Neural progenitor cell (in vitro differentiated cells): ENCODE results near the gene KCNMB2. TPM values are rescaled to one million over a fixed set of nuclear protein-coding genes. Genes with fewer than 3 reads are reported as not detected.

Source experiments
- DNase-seq: peaks from one replicate; pipeline ENCODE4 v3.0.0-alpha.2; 2016; ENCODE audit warnings: low spot score
- H2AFZ ChIP-seq: fragments of 200-600 bp; sonication (generic); replicated peaks from 2 replicates; pipeline ENCODE4 v1.6.1; 2016; ENCODE audit warnings: antibody characterized with exemption
- H3F3A ChIP-seq: fragments of 200-600 bp; sonication (generic); 2 replicates; pipeline ENCODE4 v1.6.1; 2016; ENCODE audit warnings: antibody characterized with exemption, low read depth
- H3K27ac ChIP-seq: fragments of 200-600 bp; sonication (generic); 2 replicates; pipeline ENCODE4 v1.5.1; 2016; ENCODE audit warnings: mild to moderate bottlenecking
- H3K27me3 ChIP-seq: fragments of 200-600 bp; sonication (generic); 2 replicates; pipeline ENCODE4 v1.6.1; 2016; ENCODE audit warnings: mild to moderate bottlenecking, moderate library complexity
- H3K36me3 ChIP-seq: fragments of 200-600 bp; sonication (generic); 2 replicates; pipeline ENCODE4 v1.5.1; 2016
- H3K4me1 ChIP-seq: fragments of 200-600 bp; sonication (generic); 2 replicates; pipeline ENCODE4 v1.6.1; 2016; ENCODE audit warnings: mixed run types
- H3K4me2 ChIP-seq: fragments of 200-600 bp; sonication (generic); 2 replicates; pipeline ENCODE4 v1.6.1; 2016
- H3K4me3 ChIP-seq: fragments of 200-600 bp; sonication (generic); 2 replicates; pipeline ENCODE4 v1.5.1; 2016
- H3K79me2 ChIP-seq: fragments of 200-600 bp; sonication (generic); 2 replicates; pipeline ENCODE4 v1.6.1; 2016; ENCODE audit warnings: low read depth
- H3K9ac ChIP-seq: fragments of 200-600 bp; sonication (generic); 2 replicates; pipeline ENCODE4 v1.6.1; 2016
- H3K9me3 ChIP-seq: fragments of 200-600 bp; sonication (generic); 2 replicates; pipeline ENCODE4 v1.5.1; 2016; ENCODE audit warnings: low read depth
- H4K20me1 ChIP-seq: fragments of 200-600 bp; sonication (generic); 2 replicates; pipeline ENCODE4 v1.6.1; 2016; ENCODE audit warnings: low read depth
- H3K27ac Mint-ChIP-seq: 3 replicates; pipeline ENCODE4 v1.8.0; 2021; ENCODE audit warnings: mixed read lengths
- H3K27me3 Mint-ChIP-seq: 2 replicates; pipeline ENCODE4 v1.8.0; 2022; ENCODE audit warnings: low read depth, mild to moderate bottlenecking, inconsistent platforms, moderate library complexity, mixed read lengths; ENCODE audit not compliant: insufficient read depth
- H3K36me3 Mint-ChIP-seq: 3 replicates; pipeline ENCODE4 v1.8.0; 2021; ENCODE audit warnings: mixed read lengths
- H3K4me1 Mint-ChIP-seq: 3 replicates; pipeline ENCODE4 v1.8.0; 2021; ENCODE audit warnings: mixed read lengths
- H3K4me3 Mint-ChIP-seq: 3 replicates; pipeline ENCODE4 v1.8.0; 2021; ENCODE audit warnings: mild to moderate bottlenecking, moderate library complexity, mixed read lengths
- H3K9me3 Mint-ChIP-seq: 3 replicates; pipeline ENCODE4 v1.8.0; 2020; ENCODE audit warnings: mixed read lengths
- EZH2 ChIP-seq: fragments of 200-600 bp; sonication (generic); IDR thresholded peaks from 2 replicates; pipeline ENCODE4 v1.6.1; 2017; ENCODE audit warnings: antibody characterized with exemption, mild to moderate bottlenecking, moderate library complexity
- EZH2phosphoT487 ChIP-seq: fragments of 200-600 bp; sonication (generic); IDR thresholded peaks from 2 replicates; pipeline ENCODE4 v1.6.1; 2017; ENCODE audit warnings: antibody characterized with exemption
- total RNA-seq: library from RNA; depleted of rRNA; stranded (reverse); fragments of >200 nt; gene quantifications from 2 replicates; pipeline ENCODE4 v1.2.3, GENCODE V29; 2015; ENCODE audit warnings: low replicate concordance
- TF ChIP-seq, protein P1 (sequence below): fragments of 200-600 bp; sonication (generic); IDR thresholded peaks from 2 replicates; pipeline ENCODE4 v1.5.1; 2017; ENCODE audit warnings: antibody characterized with exemption, mild to moderate bottlenecking

KCNMB2 gene
- total RNA-seq, 1 donor from 2014 or later, result not detected

DNA sequence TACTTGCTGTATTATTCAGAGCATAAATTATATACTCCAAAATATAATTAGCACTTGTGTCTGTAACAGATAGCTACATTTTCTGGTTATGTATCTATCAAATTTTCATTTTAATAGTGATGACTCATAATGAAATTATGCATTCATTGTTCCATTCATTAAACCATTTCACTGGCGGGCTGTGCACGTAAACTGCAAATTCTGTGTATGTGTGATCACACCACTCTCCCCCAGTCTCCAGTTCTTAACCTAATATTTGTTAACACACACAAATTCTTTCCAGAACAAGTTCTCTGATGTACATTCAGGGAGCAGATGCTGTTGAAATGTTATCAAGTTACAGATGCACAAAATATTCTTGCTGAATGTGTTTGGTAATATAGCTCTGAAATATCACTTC lies 3.8 kb upstream of the KCNMB2 start:
- H3K4me2 ChIP-seq, result no peak overlapping the region
- peaks cover 28% of the 10 kb centered on the region for H3K4me1 Mint-ChIP-seq
- no peak overlapping the region for H2AFZ ChIP-seq

DNA sequence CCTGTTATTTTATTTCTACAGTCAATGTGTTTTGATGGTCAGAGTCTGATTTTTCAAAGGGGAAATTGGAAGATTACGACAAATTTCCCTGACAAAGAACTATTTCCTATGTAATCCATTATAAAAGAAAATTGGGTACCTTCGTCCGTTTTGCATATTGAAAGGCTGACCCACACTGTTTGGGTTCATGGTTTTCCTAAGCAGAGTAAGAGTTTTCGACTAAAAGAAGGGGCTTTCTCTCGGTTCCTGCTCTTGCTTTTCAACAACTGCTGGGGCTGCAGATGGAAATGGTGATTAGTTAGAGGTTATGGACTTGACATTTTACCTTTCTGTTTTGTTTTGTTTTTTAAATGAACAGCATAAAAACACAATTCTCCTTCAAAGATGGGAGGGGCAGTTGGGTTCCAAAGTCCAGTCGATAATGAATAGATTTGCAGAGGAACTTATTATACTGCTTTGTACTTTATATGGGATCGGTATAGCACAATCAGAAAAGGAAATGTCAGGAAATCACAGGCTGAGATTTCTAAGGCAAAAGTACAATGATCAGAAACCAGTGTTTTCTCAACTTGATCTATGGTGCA lies 978 bp downstream of the KCNMB2 start:
- peak overlapping the region; percentile 68 for H2AFZ ChIP-seq
- H3K36me3 Mint-ChIP-seq, result no peaks in the 10 kb centered on the region

More for the DNA sequence above, 3.8 kb upstream of the KCNMB2 start:
- Mint-ChIP-seq H3K4me3 (no peak overlapping the region), H3K36me3 (no peaks in the 10 kb centered on the region), H3K27me3 (peaks cover 3% of the 10 kb centered on the region), H3K27ac (no peak overlapping the region), H3K9me3 (no peaks in the 10 kb centered on the region)
- H4K20me1 ChIP-seq, result no peaks in the 10 kb centered on the region
- H3K9ac ChIP-seq, result no peak overlapping the region
- no peaks in the 10 kb centered on the region for H3K79me2 ChIP-seq
- no peaks in the 10 kb centered on the region for H3K9me3 ChIP-seq
- no peak for DNase-seq
- TF ChIP-seq, protein P1, sequence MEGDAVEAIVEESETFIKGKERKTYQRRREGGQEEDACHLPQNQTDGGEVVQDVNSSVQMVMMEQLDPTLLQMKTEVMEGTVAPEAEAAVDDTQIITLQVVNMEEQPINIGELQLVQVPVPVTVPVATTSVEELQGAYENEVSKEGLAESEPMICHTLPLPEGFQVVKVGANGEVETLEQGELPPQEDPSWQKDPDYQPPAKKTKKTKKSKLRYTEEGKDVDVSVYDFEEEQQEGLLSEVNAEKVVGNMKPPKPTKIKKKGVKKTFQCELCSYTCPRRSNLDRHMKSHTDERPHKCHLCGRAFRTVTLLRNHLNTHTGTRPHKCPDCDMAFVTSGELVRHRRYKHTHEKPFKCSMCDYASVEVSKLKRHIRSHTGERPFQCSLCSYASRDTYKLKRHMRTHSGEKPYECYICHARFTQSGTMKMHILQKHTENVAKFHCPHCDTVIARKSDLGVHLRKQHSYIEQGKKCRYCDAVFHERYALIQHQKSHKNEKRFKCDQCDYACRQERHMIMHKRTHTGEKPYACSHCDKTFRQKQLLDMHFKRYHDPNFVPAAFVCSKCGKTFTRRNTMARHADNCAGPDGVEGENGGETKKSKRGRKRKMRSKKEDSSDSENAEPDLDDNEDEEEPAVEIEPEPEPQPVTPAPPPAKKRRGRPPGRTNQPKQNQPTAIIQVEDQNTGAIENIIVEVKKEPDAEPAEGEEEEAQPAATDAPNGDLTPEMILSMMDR, result no peak
- TF ChIP-seq EZH2 (no peak), EZH2phosphoT487 (no peak)
- peaks cover 18% of the 10 kb centered on the region for H3K27me3 ChIP-seq
- H3K27ac ChIP-seq, result no peak overlapping the region
- no peak overlapping the region for H3K4me3 ChIP-seq
- H3K36me3 ChIP-seq, result no peaks in the 10 kb centered on the region
- H3F3A ChIP-seq, result no peaks in the 10 kb centered on the region
- H3K4me1 ChIP-seq, result peaks cover 16% of the 10 kb centered on the region

DNA sequence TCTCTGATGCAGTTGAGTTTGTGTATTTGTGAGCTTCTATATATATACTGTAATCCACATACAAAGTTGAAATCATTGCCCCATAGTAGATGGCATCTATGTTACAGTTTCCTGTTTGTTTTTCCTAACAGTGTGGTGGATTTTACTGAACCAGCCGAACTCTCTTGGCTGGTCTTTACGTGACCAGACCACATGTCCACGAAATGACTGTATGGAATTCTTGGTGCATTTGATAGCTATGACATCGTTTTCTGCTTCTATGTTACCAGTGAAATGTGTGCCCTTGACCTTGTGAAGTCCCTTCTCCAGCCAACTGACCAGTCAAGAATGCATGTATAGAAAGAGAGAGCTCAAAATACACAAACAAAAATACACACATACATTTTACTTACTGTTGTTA lies 1.8 kb downstream of the KCNMB2 start:
- no peaks in the 10 kb centered on the region for H3K36me3 Mint-ChIP-seq
- no peaks in the 10 kb centered on the region for H3K9me3 Mint-ChIP-seq
- peaks cover 3% of the 10 kb centered on the region for H3K27me3 Mint-ChIP-seq
- Histone ChIP-seq H3K4me3 (no peak overlapping the region), H3K4me2 (no peak overlapping the region), H2AFZ (no peak overlapping the region), H4K20me1 (no peaks in the 10 kb centered on the region), H3K27me3 (peaks cover 22% of the 10 kb centered on the region), H3K36me3 (no peaks in the 10 kb centered on the region), H3K4me1 (peaks cover 16% of the 10 kb centered on the region), H3K27ac (no peak overlapping the region), H3K9ac (no peak overlapping the region), H3K79me2 (no peaks in the 10 kb centered on the region), H3K9me3 (no peaks in the 10 kb centered on the region), H3F3A (no peaks in the 10 kb centered on the region)
- H3K4me3 Mint-ChIP-seq, result no peak overlapping the region
- no peak for DNase-seq
- TF ChIP-seq EZH2phosphoT487, result no peak
- TF ChIP-seq, protein P1, result no peak
- TF ChIP-seq EZH2, result no peak
- peaks cover 28% of the 10 kb centered on the region for H3K4me1 Mint-ChIP-seq
- no peak overlapping the region for H3K27ac Mint-ChIP-seq

More for the DNA sequence above, 978 bp downstream of the KCNMB2 start:
- Histone ChIP-seq H3K4me3 (peak overlapping the region; percentile 50), H3K27me3 (peaks cover 22% of the 10 kb centered on the region), H3K27ac (no peak overlapping the region), H4K20me1 (no peaks in the 10 kb centered on the region), H3F3A (no peaks in the 10 kb centered on the region), H3K9ac (no peak overlapping the region), H3K79me2 (no peaks in the 10 kb centered on the region), H3K4me2 (peak overlapping the region; percentile 78), H3K9me3 (no peaks in the 10 kb centered on the region), H3K36me3 (no peaks in the 10 kb centered on the region), H3K4me1 (peaks cover 16% of the 10 kb centered on the region)
- Mint-ChIP-seq H3K4me3 (peak overlapping the region; percentile 78), H3K4me1 (peaks cover 28% of the 10 kb centered on the region), H3K27me3 (peaks cover 3% of the 10 kb centered on the region), H3K27ac (no peak overlapping the region), H3K9me3 (no peaks in the 10 kb centered on the region)
- no peak for TF ChIP-seq EZH2
- TF ChIP-seq, protein P1, result no peak
- TF ChIP-seq EZH2phosphoT487, result no peak
- DNase-seq, result no peak
